ENCODE results near the gene PFN1. TPM values are rescaled to one million over a fixed set of nuclear protein-coding genes. Genes with fewer than 3 reads are reported as not detected.
A peak's percentile ranks its signal among the peaks of the same experiment; 100 is the strongest.

PFN1 gene
- total and polyA plus RNA-seq, 9 of the 15 experiments (the other 6 are each of a cell fraction or from before 2014, with no cell fraction given): 60.5 to 1,479 (median 456) TPM

- 18% methylated on average over 7 of the region's 7 CpGs for WGBS (ENCODE audit: insufficient coverage, low coverage, missing lambda C conversion rate)
- in situ Hi-C loops (cut with MboI) (no loop called here), intact Hi-C loops (cut with micrococcal nuclease) (loop anchor here (1.0 kb wide), 1 partner anchor 22 kb away; the partner anchor contains the start of gene SPAG7)
- Histone ChIP-seq H3K79me2 (ENCODE audit: control insufficient read depth, insufficient read depth, low read length) (peaks cover 83% of the 10 kb centered on the region), H3K4me2 (ENCODE audit: insufficient read depth, low read length) (peak overlapping the region; percentile 93), H2AFZ (ENCODE audit: low read depth, low read length) (no peak overlapping the region), H3K9me3 (replicated peaks; ENCODE audit: control insufficient read depth, insufficient read depth, low read depth, low read length) (no peaks in the 10 kb centered on the region), H3K27me3 (ENCODE audit: control insufficient read depth in 2 of 2, insufficient read depth in 2 of 2, low read length in 2 of 2) (no peaks in the 10 kb centered on the region), H3K36me3 (ENCODE audit: control insufficient read depth, insufficient read depth, low read length) (peaks cover 65% of the 10 kb centered on the region), H3K4me1 (replicated peaks in 1 of 2; ENCODE audit: control insufficient read depth in 2 of 2, insufficient read depth in 2 of 2, low read length in 2 of 2) (peaks cover 20 to 34% of the 10 kb centered on the region in 2 experiments; a peak in 4 of 5 replicates), H3K27ac (ENCODE audit: extremely low read depth, low read depth, low read length) (peak overlapping the region; percentile 79), H4K20me1 (replicated peaks; ENCODE audit: control insufficient read depth, insufficient read depth, low read length) (peaks cover 22% of the 10 kb centered on the region), H3K4me3 (peak overlapping the region; percentile 97; the same call in 1 of the 2 replicates), H3K9me1 (ENCODE audit: control insufficient read depth, insufficient read depth, low read length) (no peaks in the 10 kb centered on the region), H3K9ac (ENCODE audit: insufficient read depth in 1 of 2, low read depth in 2 of 2, low read length in 2 of 2) (peak overlapping the region; percentile 30 to 50; a peak in 2 of 4 replicates)
- CTCF ChIA-PET (ENCODE audit: low intra/inter-chr PET ratio): no interaction called here
- peak; percentile 39 to 87 (median 57) for DNase-seq (ENCODE audit: extremely low read depth in 1 of 4, low spot score in 3 of 4)
- FAIRE-seq: peak; percentile 97
- BruUV-seq (replicated peaks): no TSS peak
- POLR2A ChIA-PET: interaction anchor here (0.6 to 3.2 kb wide), 4 partner anchors 18 to 813 kb away, joined by 3 to 21 read pairs (median 3); partner anchors contain the start of gene SPAG7
- ATAC-seq: peak; percentile 75
- TF ChIP-seq ZNF639 (CRISPR knock-in tag; conservative IDR thresholded peaks at IDR 0.05 in 1 of 2, IDR thresholded peaks at IDR 0.05 in 1 of 2): no peak
- TF ChIP-seq ZNF586 (CRISPR knock-in tag; conservative IDR thresholded peaks at IDR 0.05): peak; percentile 11; the same call in 1 of the 2 replicates
- TF ChIP-seq, protein P1, sequence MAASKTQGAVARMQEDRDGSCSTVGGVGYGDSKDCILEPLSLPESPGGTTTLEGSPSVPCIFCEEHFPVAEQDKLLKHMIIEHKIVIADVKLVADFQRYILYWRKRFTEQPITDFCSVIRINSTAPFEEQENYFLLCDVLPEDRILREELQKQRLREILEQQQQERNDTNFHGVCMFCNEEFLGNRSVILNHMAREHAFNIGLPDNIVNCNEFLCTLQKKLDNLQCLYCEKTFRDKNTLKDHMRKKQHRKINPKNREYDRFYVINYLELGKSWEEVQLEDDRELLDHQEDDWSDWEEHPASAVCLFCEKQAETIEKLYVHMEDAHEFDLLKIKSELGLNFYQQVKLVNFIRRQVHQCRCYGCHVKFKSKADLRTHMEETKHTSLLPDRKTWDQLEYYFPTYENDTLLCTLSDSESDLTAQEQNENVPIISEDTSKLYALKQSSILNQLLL (CRISPR knock-in tag; IDR thresholded peaks at IDR 0.05; ENCODE audit: borderline replicate concordance): no peak
- no peak for TF ChIP-seq GTF2E2 (tag; IDR thresholded peaks at IDR 0.05)
- peak; percentile 67 for TF ChIP-seq CCNT2 (IDR thresholded peaks at IDR 0.05; ENCODE audit: borderline replicate concordance, extremely low read depth, insufficient read length, low read depth, low read length)
- TF ChIP-seq, protein P2, sequence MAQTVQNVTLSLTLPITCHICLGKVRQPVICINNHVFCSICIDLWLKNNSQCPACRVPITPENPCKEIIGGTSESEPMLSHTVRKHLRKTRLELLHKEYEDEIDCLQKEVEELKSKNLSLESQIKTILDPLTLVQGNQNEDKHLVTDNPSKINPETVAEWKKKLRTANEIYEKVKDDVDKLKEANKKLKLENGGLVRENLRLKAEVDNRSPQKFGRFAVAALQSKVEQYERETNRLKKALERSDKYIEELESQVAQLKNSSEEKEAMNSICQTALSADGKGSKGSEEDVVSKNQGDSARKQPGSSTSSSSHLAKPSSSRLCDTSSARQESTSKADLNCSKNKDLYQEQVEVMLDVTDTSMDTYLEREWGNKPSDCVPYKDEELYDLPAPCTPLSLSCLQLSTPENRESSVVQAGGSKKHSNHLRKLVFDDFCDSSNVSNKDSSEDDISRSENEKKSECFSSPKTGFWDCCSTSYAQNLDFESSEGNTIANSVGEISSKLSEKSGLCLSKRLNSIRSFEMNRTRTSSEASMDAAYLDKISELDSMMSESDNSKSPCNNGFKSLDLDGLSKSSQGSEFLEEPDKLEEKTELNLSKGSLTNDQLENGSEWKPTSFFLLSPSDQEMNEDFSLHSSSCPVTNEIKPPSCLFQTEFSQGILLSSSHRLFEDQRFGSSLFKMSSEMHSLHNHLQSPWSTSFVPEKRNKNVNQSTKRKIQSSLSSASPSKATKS (CRISPR knock-in tag; IDR thresholded peaks at IDR 0.05): no peak
- peak in 1 of 2 experiments; percentile 22; a peak in 1 of 4 replicates for TF ChIP-seq TBL1XR1 (IDR thresholded peaks at IDR 0.05; ENCODE audit: low read length in 2 of 2)
- 0 out of 2 replicates have a peak, but pooled peaks have one; percentile 29 for TF ChIP-seq HDAC2 (IDR thresholded peaks at IDR 0.05)
- TF ChIP-seq EP300 (IDR thresholded peaks at IDR 0.05; ENCODE audit: low read length): peak; percentile 32; the same call in 1 of the 2 replicates
- TF ChIP-seq, protein P3, sequence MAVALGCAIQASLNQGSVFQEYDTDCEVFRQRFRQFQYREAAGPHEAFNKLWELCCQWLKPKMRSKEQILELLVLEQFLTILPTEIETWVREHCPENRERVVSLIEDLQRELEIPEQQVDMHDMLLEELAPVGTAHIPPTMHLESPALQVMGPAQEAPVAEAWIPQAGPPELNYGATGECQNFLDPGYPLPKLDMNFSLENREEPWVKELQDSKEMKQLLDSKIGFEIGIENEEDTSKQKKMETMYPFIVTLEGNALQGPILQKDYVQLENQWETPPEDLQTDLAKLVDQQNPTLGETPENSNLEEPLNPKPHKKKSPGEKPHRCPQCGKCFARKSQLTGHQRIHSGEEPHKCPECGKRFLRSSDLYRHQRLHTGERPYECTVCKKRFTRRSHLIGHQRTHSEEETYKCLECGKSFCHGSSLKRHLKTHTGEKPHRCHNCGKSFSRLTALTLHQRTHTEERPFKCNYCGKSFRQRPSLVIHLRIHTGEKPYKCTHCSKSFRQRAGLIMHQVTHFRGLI (CRISPR knock-in tag; IDR thresholded peaks at IDR 0.05): no peak
- no peak for TF ChIP-seq ZFP30 (CRISPR knock-in tag; IDR thresholded peaks at IDR 0.05; ENCODE audit: borderline replicate concordance)
Measured at GRCh38 chr17:4945176-4945943, 3.0 kb downstream of the PFN1 start.
